Measurements from ENCODE around the gene ZSCAN1. TPM values are rescaled to one million over a fixed set of nuclear protein-coding genes. Genes with fewer than 3 reads are reported as not detected.

The ZSCAN1 gene, protein sequence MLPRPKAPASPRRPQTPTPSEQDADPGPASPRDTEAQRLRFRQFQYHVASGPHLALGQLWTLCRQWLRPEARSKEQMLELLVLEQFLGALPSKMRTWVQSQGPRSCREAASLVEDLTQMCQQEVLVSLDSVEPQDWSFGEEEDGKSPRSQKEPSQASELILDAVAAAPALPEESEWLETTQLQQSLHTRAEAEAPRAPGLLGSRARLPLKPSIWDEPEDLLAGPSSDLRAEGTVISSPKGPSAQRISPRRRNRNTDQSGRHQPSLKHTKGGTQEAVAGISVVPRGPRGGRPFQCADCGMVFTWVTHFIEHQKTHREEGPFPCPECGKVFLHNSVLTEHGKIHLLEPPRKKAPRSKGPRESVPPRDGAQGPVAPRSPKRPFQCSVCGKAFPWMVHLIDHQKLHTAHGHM
- total RNA-seq (2021; ENCODE audit: unreplicated experiment) = not detected
- polyA plus RNA-seq (2012; ENCODE audit: insufficient read length) = not detected
- Bru-seq, nascent RNA = not detected
- not detected for BruChase-seq, experiment 1, labeled RNA remaining after a 2-hour chase
- BruChase-seq, experiment 2, labeled RNA remaining after a 6-hour chase = not detected
- long read RNA-seq = 0 reads

DNA sequence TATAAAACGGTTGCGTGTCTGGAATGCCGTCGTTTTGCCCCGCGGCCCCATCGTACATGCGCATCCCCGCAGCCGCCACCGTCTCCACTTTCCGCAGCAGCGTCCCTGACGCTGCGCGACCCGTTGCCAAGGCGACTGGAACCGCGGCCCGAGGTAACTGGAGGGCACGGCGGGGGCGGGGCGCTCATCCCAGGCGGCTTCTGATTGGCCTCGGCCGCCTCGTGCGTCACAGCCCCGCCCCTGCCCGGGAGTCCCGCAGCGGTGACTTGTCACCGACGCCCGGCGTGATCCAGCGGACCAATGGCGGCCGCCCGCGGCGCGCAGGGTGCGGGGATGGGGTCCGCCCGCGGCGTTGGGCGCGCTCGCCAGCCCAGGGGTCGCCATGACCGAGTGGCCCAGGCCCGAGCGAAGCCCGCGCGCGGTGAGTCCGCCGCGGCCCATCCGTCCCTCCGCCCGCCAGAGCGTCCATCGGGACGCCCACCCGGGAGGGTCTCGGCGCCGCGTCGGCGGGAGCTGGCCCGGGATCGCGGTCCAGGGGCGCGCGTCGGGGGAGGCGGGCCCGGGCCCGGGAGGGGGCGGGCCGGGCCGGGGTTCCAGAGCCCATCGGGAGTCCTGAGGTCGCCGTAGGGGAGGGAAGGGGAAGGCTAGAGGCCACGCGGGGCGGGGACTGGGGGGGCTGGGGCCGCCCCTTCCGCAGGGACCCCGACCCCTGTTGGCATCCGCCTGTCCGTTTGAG, at the start of gene ZSCAN1:
TSS of gene ZSCAN1 (plus strand) at position 285 of the 736 bp plus-strand sequence. CDS start 3,812 bp downstream, outside the sequence.
- no peaks in the 10 kb centered on the region for H3K4me1 ChIP-seq (ENCODE audit: control insufficient read depth, insufficient read depth, low read length)
- no peak within 1 kb of the TSS for H3K27ac ChIP-seq (ENCODE audit: low read length)
- in situ Hi-C loops (cut with HindIII; ENCODE audit: low pct_unique_long_range_greater_than_20kb, low sequenced_read_pairs) = no loop called here
- intact Hi-C loops (cut with micrococcal nuclease; ENCODE audit: unreplicated experiment) = no loop called here
- no TSS peak for BruUV-seq (replicated peaks)
- no peak within 1 kb of the TSS for H3K4me3 ChIP-seq (ENCODE audit: low read depth in 2 of 2, low read length in 2 of 2)
- no peaks in the 10 kb centered on the region for H3K36me3 ChIP-seq (ENCODE audit: control insufficient read depth, insufficient read depth, low read length)
- no peak for TF ChIP-seq SIN3A (IDR thresholded peaks at IDR 0.05; ENCODE audit: borderline replicate concordance, insufficient read depth, low read depth, low read length)
- TF ChIP-seq, protein P1, sequence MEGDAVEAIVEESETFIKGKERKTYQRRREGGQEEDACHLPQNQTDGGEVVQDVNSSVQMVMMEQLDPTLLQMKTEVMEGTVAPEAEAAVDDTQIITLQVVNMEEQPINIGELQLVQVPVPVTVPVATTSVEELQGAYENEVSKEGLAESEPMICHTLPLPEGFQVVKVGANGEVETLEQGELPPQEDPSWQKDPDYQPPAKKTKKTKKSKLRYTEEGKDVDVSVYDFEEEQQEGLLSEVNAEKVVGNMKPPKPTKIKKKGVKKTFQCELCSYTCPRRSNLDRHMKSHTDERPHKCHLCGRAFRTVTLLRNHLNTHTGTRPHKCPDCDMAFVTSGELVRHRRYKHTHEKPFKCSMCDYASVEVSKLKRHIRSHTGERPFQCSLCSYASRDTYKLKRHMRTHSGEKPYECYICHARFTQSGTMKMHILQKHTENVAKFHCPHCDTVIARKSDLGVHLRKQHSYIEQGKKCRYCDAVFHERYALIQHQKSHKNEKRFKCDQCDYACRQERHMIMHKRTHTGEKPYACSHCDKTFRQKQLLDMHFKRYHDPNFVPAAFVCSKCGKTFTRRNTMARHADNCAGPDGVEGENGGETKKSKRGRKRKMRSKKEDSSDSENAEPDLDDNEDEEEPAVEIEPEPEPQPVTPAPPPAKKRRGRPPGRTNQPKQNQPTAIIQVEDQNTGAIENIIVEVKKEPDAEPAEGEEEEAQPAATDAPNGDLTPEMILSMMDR (IDR thresholded peaks at IDR 0.05) = no peak
- H3K9me3 ChIP-seq (ENCODE audit: control insufficient read depth, insufficient read depth, low read depth, low read length) = no peaks in the 10 kb centered on the region
- ChIA-PET CTCF (no interaction called here), POLR2A (no interaction called here)
- H3K27me3 ChIP-seq (ENCODE audit: control insufficient read depth, insufficient read depth, low read length) = no peaks in the 10 kb centered on the region
- DNase-seq (ENCODE audit: low read depth, low spot score) (no peak), ATAC-seq (no peak)

DNA sequence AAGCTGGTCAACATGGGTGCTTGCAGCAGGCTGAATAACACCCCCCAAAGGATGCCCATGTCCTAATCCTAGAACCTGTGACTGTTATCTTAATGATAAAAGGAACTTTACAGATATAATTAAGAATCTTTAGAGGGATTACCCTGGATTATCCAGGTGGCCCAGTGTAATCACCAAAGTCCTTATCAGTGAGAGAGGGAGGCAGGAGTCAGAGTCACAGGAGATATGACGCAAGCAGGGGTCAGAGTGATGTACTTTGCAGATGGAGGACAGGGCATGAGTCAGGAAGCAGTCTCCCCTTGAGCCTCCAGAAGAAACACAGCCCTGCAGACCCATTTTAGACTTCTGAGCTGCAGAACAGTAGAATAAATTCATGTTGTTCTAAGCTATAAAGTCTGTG, 41.0 kb upstream of the ZSCAN1 start:
- no peak for ATAC-seq
- TF ChIP-seq, protein P2, sequence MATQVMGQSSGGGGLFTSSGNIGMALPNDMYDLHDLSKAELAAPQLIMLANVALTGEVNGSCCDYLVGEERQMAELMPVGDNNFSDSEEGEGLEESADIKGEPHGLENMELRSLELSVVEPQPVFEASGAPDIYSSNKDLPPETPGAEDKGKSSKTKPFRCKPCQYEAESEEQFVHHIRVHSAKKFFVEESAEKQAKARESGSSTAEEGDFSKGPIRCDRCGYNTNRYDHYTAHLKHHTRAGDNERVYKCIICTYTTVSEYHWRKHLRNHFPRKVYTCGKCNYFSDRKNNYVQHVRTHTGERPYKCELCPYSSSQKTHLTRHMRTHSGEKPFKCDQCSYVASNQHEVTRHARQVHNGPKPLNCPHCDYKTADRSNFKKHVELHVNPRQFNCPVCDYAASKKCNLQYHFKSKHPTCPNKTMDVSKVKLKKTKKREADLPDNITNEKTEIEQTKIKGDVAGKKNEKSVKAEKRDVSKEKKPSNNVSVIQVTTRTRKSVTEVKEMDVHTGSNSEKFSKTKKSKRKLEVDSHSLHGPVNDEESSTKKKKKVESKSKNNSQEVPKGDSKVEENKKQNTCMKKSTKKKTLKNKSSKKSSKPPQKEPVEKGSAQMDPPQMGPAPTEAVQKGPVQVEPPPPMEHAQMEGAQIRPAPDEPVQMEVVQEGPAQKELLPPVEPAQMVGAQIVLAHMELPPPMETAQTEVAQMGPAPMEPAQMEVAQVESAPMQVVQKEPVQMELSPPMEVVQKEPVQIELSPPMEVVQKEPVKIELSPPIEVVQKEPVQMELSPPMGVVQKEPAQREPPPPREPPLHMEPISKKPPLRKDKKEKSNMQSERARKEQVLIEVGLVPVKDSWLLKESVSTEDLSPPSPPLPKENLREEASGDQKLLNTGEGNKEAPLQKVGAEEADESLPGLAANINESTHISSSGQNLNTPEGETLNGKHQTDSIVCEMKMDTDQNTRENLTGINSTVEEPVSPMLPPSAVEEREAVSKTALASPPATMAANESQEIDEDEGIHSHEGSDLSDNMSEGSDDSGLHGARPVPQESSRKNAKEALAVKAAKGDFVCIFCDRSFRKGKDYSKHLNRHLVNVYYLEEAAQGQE (IDR thresholded peaks at IDR 0.05; ENCODE audit: insufficient read depth in 1 of 2, low read depth in 2 of 2, low read length in 1 of 2) = no peak
- TF ChIP-seq, protein P1 (IDR thresholded peaks at IDR 0.05) = no peak
- no peak for TF ChIP-seq POLR2AphosphoS5 (IDR thresholded peaks at IDR 0.05; ENCODE audit: low read depth, low read length)
- Histone ChIP-seq H3K36me3 (ENCODE audit: control insufficient read depth, insufficient read depth, low read length) (peaks cover 2% of the 10 kb centered on the region; the same call in 1 of the 2 replicates), H3K4me1 (ENCODE audit: control insufficient read depth, insufficient read depth, low read length) (no peaks in the 10 kb centered on the region), H3K27ac (ENCODE audit: low read length) (no peak overlapping the region), H3K9me3 (ENCODE audit: control insufficient read depth, insufficient read depth, low read depth, low read length) (peaks cover 47% of the 10 kb centered on the region), H3K4me3 (ENCODE audit: low read depth in 2 of 2, low read length in 2 of 2) (no peak overlapping the region), H3K27me3 (ENCODE audit: control insufficient read depth, insufficient read depth, low read length) (no peaks in the 10 kb centered on the region)
- ChIA-PET POLR2A (no interaction called here), CTCF (no interaction called here)
- in situ Hi-C loops (cut with HindIII; ENCODE audit: low pct_unique_long_range_greater_than_20kb, low sequenced_read_pairs) = no loop called here
- BruUV-seq (replicated peaks) = no TSS peak
- no peak for DNase-seq (ENCODE audit: low read depth, low spot score)
- intact Hi-C loops (cut with micrococcal nuclease; ENCODE audit: unreplicated experiment) = no loop called here
